Transverse colon (tissue), 3 donors: ENCODE results near the gene CFAP221.

Source experiments
- EP300 ChIP-seq: sonication (generic); formaldehyde crosslinking; IDR thresholded peaks from one replicate; pipeline ENCODE4 v1.6.1; 2017; ENCODE audit warnings: antibody characterized with exemption, low read depth
- POLR2A ChIP-seq: fragments of 450-650 bp; IDR thresholded peaks from one replicate; pipeline ENCODE4 v1.6.1; 2016; ENCODE audit warnings: antibody characterized with exemption, mild to moderate bottlenecking, moderate library complexity
- TF ChIP-seq, protein P1 (sequence below), 5 experiments: fragments of 200-600 bp in 3 of 5; fragments of 450-650 bp in 2 of 5; sonication (generic) in 3 of 5; IDR thresholded peaks; 1 replicate in 2 of 5; 2 replicates in 3 of 5; pipeline ENCODE4 v1.5.1; 2016 to 2017; ENCODE audit warnings: antibody characterized with exemption in 5 of 5, inconsistent platforms in 3 of 5, mild to moderate bottlenecking in 2 of 5, moderate library complexity in 1 of 5

GRCh38 chr2:119599384-119599783, 55.1 kb downstream of the CFAP221 start:
- TF ChIP-seq, protein P1, sequence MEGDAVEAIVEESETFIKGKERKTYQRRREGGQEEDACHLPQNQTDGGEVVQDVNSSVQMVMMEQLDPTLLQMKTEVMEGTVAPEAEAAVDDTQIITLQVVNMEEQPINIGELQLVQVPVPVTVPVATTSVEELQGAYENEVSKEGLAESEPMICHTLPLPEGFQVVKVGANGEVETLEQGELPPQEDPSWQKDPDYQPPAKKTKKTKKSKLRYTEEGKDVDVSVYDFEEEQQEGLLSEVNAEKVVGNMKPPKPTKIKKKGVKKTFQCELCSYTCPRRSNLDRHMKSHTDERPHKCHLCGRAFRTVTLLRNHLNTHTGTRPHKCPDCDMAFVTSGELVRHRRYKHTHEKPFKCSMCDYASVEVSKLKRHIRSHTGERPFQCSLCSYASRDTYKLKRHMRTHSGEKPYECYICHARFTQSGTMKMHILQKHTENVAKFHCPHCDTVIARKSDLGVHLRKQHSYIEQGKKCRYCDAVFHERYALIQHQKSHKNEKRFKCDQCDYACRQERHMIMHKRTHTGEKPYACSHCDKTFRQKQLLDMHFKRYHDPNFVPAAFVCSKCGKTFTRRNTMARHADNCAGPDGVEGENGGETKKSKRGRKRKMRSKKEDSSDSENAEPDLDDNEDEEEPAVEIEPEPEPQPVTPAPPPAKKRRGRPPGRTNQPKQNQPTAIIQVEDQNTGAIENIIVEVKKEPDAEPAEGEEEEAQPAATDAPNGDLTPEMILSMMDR (IDR thresholded peaks at IDR 0.05): no peak
- TF ChIP-seq POLR2A (no peak), EP300 (no peak)
